Measurements from ENCODE around the gene ZNF800. TPM values are rescaled to one million over a fixed set of nuclear protein-coding genes. Genes with fewer than 3 reads are reported as not detected.

Gene ZNF800
- total and polyA plus RNA-seq, 2 of the 8 experiments (the other 6 are each of a cell fraction or from before 2014, with no cell fraction given), result 1.0 to 6.5 TPM

DNA sequence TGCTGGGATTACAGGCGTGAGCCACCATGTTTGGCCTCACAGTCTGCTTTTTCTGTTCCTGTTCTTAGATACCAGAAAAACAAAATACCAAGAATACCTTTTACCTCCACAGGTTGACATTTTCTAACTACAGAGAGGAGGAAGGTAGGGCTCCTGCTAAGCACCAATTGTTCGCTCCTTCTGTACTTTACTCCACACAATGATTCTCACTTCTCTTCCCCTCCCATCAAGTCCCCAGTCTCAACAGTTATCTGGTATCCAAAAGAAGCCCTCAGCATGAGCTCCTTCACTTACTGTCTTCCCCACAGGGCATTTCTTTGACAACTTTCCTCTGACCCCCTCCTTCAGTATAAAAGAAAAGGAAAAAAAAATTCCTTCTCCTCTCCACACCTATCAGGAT is 47.7 kb upstream of the ZNF800 start:
- no peaks in the 10 kb centered on the region; the same call in 1 of the 2 replicates for H3K23me2 ChIP-seq (ENCODE audit: low read depth, low read length)
- no peak overlapping the region for H3K23ac ChIP-seq (ENCODE audit: insufficient read length)
- H3K79me1 ChIP-seq (ENCODE audit: low read depth, low read length), result no peaks in the 10 kb centered on the region
- H3K4ac ChIP-seq (replicated peaks; ENCODE audit: insufficient read length, low read depth, low read length), result no peak overlapping the region
- no peak for TF ChIP-seq CBX8 (IDR thresholded peaks at IDR 0.05; ENCODE audit: borderline replicate concordance, low read depth, low read length)
- TF ChIP-seq CTBP2 (IDR thresholded peaks at IDR 0.05; ENCODE audit: borderline replicate concordance, insufficient read depth, insufficient read length, low read length), result no peak
- TF ChIP-seq RFX5 (IDR thresholded peaks at IDR 0.05; ENCODE audit: borderline replicate concordance, low read depth, low read length), result no peak
- TF ChIP-seq SP1 (IDR thresholded peaks at IDR 0.05; ENCODE audit: low read depth, low read length), result no peak
- TF ChIP-seq CBX5 (IDR thresholded peaks at IDR 0.05; ENCODE audit: low read depth, low read length), result no peak
- TF ChIP-seq, protein P1, sequence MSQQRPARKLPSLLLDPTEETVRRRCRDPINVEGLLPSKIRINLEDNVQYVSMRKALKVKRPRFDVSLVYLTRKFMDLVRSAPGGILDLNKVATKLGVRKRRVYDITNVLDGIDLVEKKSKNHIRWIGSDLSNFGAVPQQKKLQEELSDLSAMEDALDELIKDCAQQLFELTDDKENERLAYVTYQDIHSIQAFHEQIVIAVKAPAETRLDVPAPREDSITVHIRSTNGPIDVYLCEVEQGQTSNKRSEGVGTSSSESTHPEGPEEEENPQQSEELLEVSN (IDR thresholded peaks at IDR 0.05), result no peak
- no peak for TF ChIP-seq ZNF274 (IDR thresholded peaks at IDR 0.05; ENCODE audit: borderline replicate concordance, extremely low read depth, low read length)
- H2BK120ac ChIP-seq (replicated peaks; ENCODE audit: low read depth, low read length), result no peak overlapping the region
- WGBS, 2 experiments (ENCODE audit: extremely low coverage in 1 of 2, insufficient coverage in 1 of 2, insufficient read length in 1 of 2, insufficient replicate concordance in 2 of 2, low coverage in 1 of 2, low lambda C conversion rate in 2 of 2, missing lambda C conversion rate in 1 of 2), result 89% methylated on average over 2 of the region's 2 CpGs; no CpG with 5 or more reads in 1 of the 2 experiments
- H2BK5ac ChIP-seq (ENCODE audit: low read depth, low read length), result no peak overlapping the region
- no peak for DNase-seq (ENCODE audit: low read depth in 1 of 2, low spot score in 2 of 2)
- no peaks in the 10 kb centered on the region; a peak in 1 of 7 replicates for H3K4me1 ChIP-seq (replicated peaks in 1 of 4; ENCODE audit: control insufficient read depth in 3 of 4, insufficient read depth in 4 of 4, low read length in 3 of 4)
- ChIA-PET POLR2A (ENCODE audit: partially characterized antibody) (no interaction called here), CTCF (ENCODE audit: partially characterized antibody) (interaction anchor here (1.5 to 3.3 kb wide), 2 partner anchors 8 to 74 kb away, joined by 6 to 18 read pairs; no protein-coding TSS in a partner anchor)
- no peak overlapping the region for H3K27ac ChIP-seq (ENCODE audit: low read depth, low read length)
- H2BK15ac ChIP-seq (ENCODE audit: low read length), result no peak overlapping the region
- no peak overlapping the region for H3K14ac ChIP-seq (ENCODE audit: insufficient read length)
- H3K79me2 ChIP-seq (ENCODE audit: control insufficient read depth in 1 of 2, insufficient read depth in 2 of 2, low read length in 2 of 2), result no peaks in the 10 kb centered on the region
- H2BK12ac ChIP-seq (ENCODE audit: low read depth, low read length), result no peak overlapping the region
- no peaks in the 10 kb centered on the region for H3K27me3 ChIP-seq (replicated peaks in 1 of 4; ENCODE audit: control insufficient read depth in 3 of 4, extremely low read depth in 1 of 4, insufficient read depth in 3 of 4, low read length in 3 of 4)
- H4K5ac ChIP-seq (ENCODE audit: insufficient read length, low read depth, low read length), result no peak overlapping the region
- H4K20me1 ChIP-seq (replicated peaks in 1 of 2; ENCODE audit: control insufficient read depth in 1 of 2, insufficient read depth in 2 of 2, low read length in 2 of 2), result no peaks in the 10 kb centered on the region
- H3K36me3 ChIP-seq (ENCODE audit: control insufficient read depth in 2 of 4, insufficient read depth in 4 of 4, low read length in 3 of 4), result no peaks in the 10 kb centered on the region
- H3K4me3 ChIP-seq (ENCODE audit: extremely low read depth in 1 of 4, insufficient read depth in 2 of 4, low read depth in 3 of 4, low read length in 4 of 4), result no peak overlapping the region
- no peak overlapping the region for H3K9ac ChIP-seq (replicated peaks in 1 of 4; ENCODE audit: extremely low read depth in 1 of 4, low read depth in 3 of 4, low read length in 3 of 4)
- no peak overlapping the region for H2BK20ac ChIP-seq (ENCODE audit: low read length)
- no peak overlapping the region for H3K4me2 ChIP-seq (ENCODE audit: insufficient read depth in 1 of 2, low read depth in 2 of 2, low read length in 2 of 2)
- H3K9me3 ChIP-seq (ENCODE audit: insufficient read depth in 2 of 2, low read depth in 1 of 2, low read length in 1 of 2), result no peaks in the 10 kb centered on the region
- FAIRE-seq, result no peak
- H3K18ac ChIP-seq (ENCODE audit: extremely low read depth, low read length), result no peak overlapping the region
- H4K8ac ChIP-seq (ENCODE audit: extremely low read depth, insufficient read depth, low read length), result no peak overlapping the region
- H4K91ac ChIP-seq (replicated peaks; ENCODE audit: insufficient read length, low read length), result no peak overlapping the region
- no peak overlapping the region for H2AK5ac ChIP-seq (ENCODE audit: low read depth, low read length)
- no peak overlapping the region for H3K56ac ChIP-seq (replicated peaks; ENCODE audit: insufficient read length, low read depth, low read length)
- no peak overlapping the region for H2AFZ ChIP-seq (ENCODE audit: low read length)
